Glomerular visceral epithelial cell (primary cell): Measurements from ENCODE around the gene RNF103.
A peak's percentile ranks its signal among the peaks of the same experiment; 100 is the strongest.

Source experiments
- DNase-seq: peaks from one replicate; pipeline ENCODE4 v3.0.0-alpha.2; 2016; ENCODE audit errors: extremely low spot score

Gene RNF103

GRCh38 chr2:86566158-86566820, 57.4 kb downstream of the RNF103 start:
- no peak for DNase-seq

DNA sequence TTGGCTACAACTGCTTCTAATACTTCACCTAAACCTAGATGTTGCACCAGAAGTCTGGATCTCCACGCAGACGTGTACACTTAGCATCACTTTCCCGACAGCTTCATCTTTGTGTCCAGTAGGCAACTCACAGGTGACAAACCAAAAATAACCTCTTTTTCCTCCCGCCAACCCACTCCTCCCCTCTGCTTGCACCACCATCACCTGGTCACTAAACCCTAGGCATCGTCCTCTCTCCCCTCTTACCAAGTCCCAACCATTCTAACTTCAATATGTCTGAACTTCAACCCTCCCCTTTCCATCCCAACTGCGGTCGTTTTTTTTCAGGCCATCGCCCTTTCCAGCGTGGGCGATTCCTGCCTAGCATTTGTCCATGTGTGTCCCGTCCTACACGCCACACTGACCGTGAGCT, 60.0 kb downstream of the RNF103 start:
- DNase-seq = no peak

DNA sequence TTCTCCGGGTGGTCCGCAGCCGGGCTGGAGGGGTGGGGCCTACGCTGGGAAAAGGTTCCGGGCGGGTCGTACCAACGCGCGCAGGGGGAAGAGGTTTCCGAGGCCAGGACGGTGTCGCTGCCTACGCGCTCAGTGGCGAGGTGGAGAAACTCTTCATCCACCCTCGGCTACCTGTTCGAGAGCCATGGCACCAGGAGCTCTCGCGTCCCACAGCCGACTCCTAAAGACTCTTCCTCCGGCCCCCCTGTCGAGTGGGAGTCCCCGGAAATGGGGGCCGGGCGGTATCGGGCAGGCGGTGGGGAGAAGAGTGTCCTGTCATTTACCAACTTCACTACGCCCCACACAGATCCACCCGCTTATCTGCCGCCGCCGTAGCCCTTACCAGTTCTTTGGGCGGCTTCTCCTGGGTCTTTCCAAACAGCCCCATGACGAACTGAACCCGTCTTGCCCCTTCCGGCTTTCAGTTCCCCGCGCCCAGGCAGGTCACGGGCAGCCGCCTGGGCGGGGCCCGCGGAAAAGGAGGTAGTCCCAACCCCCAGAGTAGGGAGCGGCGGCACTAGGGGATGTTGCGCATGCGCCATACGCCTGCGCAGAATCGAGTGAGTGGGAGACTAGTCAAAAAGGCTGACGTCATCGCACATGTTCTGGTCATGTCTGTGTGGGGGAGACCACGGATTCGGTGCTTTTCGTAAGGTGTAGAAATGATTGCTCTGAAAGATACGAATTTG, 60.6 kb downstream of the RNF103 start, which contains the start of gene CHMP3:
CHMP3 (minus strand) TSS at position 522 of the 728 bp plus-strand sequence; CDS start at position 427, 95 bp downstream.
- peak; percentile 96 for DNase-seq

DNA sequence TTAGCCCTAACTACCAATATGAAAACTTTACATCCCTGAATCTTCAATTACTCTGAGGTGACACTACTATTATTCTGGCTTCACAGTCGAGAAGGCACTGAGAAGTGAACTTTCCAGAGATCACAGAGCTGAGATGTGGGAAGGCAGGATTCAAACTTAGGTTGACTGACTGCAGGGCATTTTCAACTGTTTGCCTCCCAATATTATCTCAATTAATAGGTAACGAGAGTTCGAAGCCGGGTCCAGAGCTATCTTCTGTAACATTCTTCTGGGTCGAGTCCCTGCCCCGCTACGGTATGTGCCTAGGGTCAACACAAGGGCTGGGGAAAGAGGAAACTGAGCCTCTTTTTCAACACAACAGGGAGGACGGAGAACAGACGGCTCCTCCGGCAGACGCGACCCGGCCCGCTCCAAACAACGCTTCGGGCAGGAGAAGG, 61.2 kb downstream of the RNF103 start:
- no peak for DNase-seq

DNA sequence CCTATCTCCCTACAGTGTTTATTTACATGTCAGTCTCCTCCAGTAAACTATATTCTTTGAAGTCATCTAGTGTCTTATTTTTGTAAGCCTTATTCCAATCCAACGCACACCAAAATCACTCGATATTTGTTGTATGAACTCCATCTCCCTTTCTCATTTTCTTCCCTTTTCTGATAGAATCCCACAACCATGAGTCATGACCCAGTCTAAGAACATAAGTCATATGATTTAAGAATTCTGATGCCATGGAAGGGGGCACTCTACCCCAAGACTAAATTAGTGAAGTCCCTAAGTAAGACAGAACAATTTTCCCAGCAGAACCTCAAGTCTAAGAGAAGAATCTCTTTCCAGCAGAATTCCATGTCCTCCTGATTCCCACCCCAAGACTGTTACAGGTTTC, 65.8 kb downstream of the RNF103 start:
- no peak for DNase-seq

DNA sequence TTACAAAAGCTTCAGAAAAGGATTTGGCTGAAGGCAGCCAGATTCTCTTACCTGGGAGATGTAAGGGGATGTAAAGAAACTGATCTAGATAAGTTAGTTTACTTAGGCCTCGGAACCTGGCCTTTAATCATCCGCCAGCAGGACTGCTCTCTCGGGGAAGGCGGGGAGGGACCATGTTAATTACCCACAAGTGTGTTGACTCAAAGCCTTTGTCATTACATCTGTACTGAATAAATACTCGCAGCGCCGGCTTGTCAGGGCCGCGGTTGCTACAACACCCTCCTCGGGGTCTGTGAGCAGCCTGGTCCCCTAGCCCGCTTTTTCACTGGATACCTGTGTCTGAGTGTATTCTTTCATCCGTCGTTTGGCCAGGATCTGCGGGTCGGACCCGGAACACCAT, 67.2 kb downstream of the RNF103 start:
- DNase-seq = no peak
